Liver (tissue), 9 donors: ENCODE measurements around the gene ZNF524. TPM values are rescaled to one million over a fixed set of nuclear protein-coding genes. Genes with fewer than 3 reads are reported as not detected.

Experiments used
- DNase-seq: peaks from one replicate; pipeline ENCODE4 v3.0.0-alpha.2; 2017; ENCODE audit warnings: low spot score
- H3K27ac ChIP-seq, 2 donors: one replicate each; pipeline ENCODE4 v1.7.0; 2013; ENCODE audit warnings: inconsistent platforms in 2 of 2, low read length in 2 of 2, control low read depth in 1 of 2, low read depth in 1 of 2, mild to moderate bottlenecking in 1 of 2
- H3K27me3 ChIP-seq, 4 donors: one replicate each; pipeline versions ENCODE4 v1.6.1 to v1.7.0; 2013; ENCODE audit warnings: low read length in 3 of 4, inconsistent platforms in 1 of 4, mild to moderate bottlenecking in 1 of 4, moderate library complexity in 1 of 4; ENCODE audit not compliant: control insufficient read depth in 4 of 4, insufficient read depth in 4 of 4
- H3K36me3 ChIP-seq, 4 donors: one replicate each; pipeline versions ENCODE4 v1.6.1 to v1.7.0; 2013; ENCODE audit warnings: low read length in 3 of 4, mild to moderate bottlenecking in 3 of 4, low read depth in 1 of 4, moderate library complexity in 1 of 4; ENCODE audit not compliant: control insufficient read depth in 4 of 4, insufficient read depth in 3 of 4
- H3K4me1 ChIP-seq, 4 donors: one replicate each; pipeline versions ENCODE4 v1.6.1 to v1.7.0; 2013; ENCODE audit warnings: low read length in 3 of 4, mild to moderate bottlenecking in 3 of 4, moderate library complexity in 1 of 4; ENCODE audit not compliant: control insufficient read depth in 4 of 4, insufficient read depth in 4 of 4
- H3K4me3 ChIP-seq, 3 donors: one replicate each; pipeline versions ENCODE4 v1.6.1 to v1.7.0; 2013; ENCODE audit warnings: low read length in 3 of 3, control low read depth in 1 of 3, low read depth in 1 of 3, mild to moderate bottlenecking in 1 of 3
- H3K9ac ChIP-seq, 2 donors: one replicate each; pipeline ENCODE4 v1.7.0; 2013; ENCODE audit warnings: low read length in 2 of 2, mild to moderate bottlenecking in 2 of 2, moderate library complexity in 2 of 2, control low read depth in 1 of 2, low read depth in 1 of 2
- H3K9me3 ChIP-seq, 4 donors: one replicate each; pipeline versions ENCODE4 v1.6.1 to v1.7.0; 2013; ENCODE audit warnings: low read length in 3 of 4; ENCODE audit not compliant: control insufficient read depth in 4 of 4
- ATF3 ChIP-seq: IDR thresholded peaks from 2 replicates; pipeline ENCODE4 v1.6.1; 2016; ENCODE audit warnings: antibody characterized with exemption
- CTCF ChIP-seq: fragments of 150-350 bp; IDR thresholded peaks from 2 replicates; pipeline ENCODE4 v1.5.1; 2017; ENCODE audit warnings: improper control_type of control experiment, low read depth, low read length; ENCODE audit not compliant: missing input control
- EGR1 ChIP-seq, 2 donors: IDR thresholded peaks; 2 replicates each; pipeline ENCODE4 v1.6.1; 2016 to 2018; ENCODE audit warnings: antibody characterized with exemption in 2 of 2, low read depth in 2 of 2
- FOXA1 ChIP-seq: IDR thresholded peaks from 2 replicates; pipeline ENCODE4 v1.6.1; 2016; ENCODE audit warnings: antibody characterized with exemption
- FOXA2 ChIP-seq: IDR thresholded peaks from 2 replicates; pipeline ENCODE4 v1.6.1; 2016; ENCODE audit warnings: antibody characterized with exemption
- GABPA ChIP-seq, 2 donors: IDR thresholded peaks in 1 of 2; conservative IDR thresholded peaks in 1 of 2; 2 replicates each; pipeline ENCODE4 v1.6.1; 2016; ENCODE audit warnings: antibody characterized with exemption in 2 of 2, mild to moderate bottlenecking in 1 of 2, moderate library complexity in 1 of 2
- HNF4A ChIP-seq, 2 donors: conservative IDR thresholded peaks; 2 replicates each; pipeline ENCODE4 v1.6.1; 2016; ENCODE audit warnings: antibody characterized with exemption in 2 of 2, mild to moderate bottlenecking in 2 of 2
- JUND ChIP-seq, 2 donors: IDR thresholded peaks; 2 replicates each; pipeline ENCODE4 v1.6.1; 2016; ENCODE audit warnings: antibody characterized with exemption in 2 of 2
- MAX ChIP-seq: IDR thresholded peaks from 2 replicates; pipeline ENCODE4 v1.6.1; 2016; ENCODE audit warnings: antibody characterized with exemption
- RAD21 ChIP-seq, 2 donors: IDR thresholded peaks; 2 replicates each; pipeline ENCODE4 v1.6.1; 2016; ENCODE audit warnings: antibody characterized with exemption in 2 of 2, mild to moderate bottlenecking in 2 of 2
- REST ChIP-seq: IDR thresholded peaks from 2 replicates; pipeline ENCODE4 v1.6.1; 2016; ENCODE audit warnings: antibody characterized with exemption, mild to moderate bottlenecking
- RXRA ChIP-seq, 2 donors: IDR thresholded peaks; 2 replicates each; pipeline ENCODE4 v1.6.1; 2017 to 2018; ENCODE audit warnings: antibody characterized with exemption in 2 of 2, mild to moderate bottlenecking in 1 of 2
- TAF1 ChIP-seq: conservative IDR thresholded peaks from 2 replicates; pipeline ENCODE4 v1.6.1; 2016; ENCODE audit warnings: antibody characterized with exemption, mild to moderate bottlenecking
- WGBS: extraction: QIAGEN DNeasy Blood & Tissue Kit; methylation state at CpG from one replicate; pipeline ENCODE4 v1.1.7; 2013; 5-methylcytosine and 5-hydroxymethylcytosine counted together
- polyA plus RNA-seq, 2 donors: library from polyadenylated mRNA; stranded (reverse) in 1 of 2; unstranded in 1 of 2; fragments of 200-250 nt in 1 of 2; fragments of >200 nt in 1 of 2; fragmentation: Nextera tagmentation in 1 of 2; extraction: Ambion mirVana in 1 of 2; gene quantifications; one replicate each; pipeline versions ENCODE4 v1.2.1 to v1.2.3, GENCODE V29; 2013 to 2015
- total RNA-seq, 2 donors: library from RNA; depleted of rRNA; stranded (reverse); fragments of >200 nt; gene quantifications; one replicate each; pipeline ENCODE4 v1.2.3, GENCODE V29; 2014
- donor health status: healthy.
- donor health status: healthy.
- donor health status: healthy.
- donor health status: healthy.
- donor health status: healthy.

Gene ZNF524
- total and polyA plus RNA-seq, 4 donors: 6.7 to 12.3 (median 10.2) TPM

GRCh38 chr19:55616395-55616875, 16.3 kb downstream of the ZNF524 start:
- H3K9ac ChIP-seq: no peak overlapping the region
- H3K27ac ChIP-seq: no peak overlapping the region
- H3K27me3 ChIP-seq: no peaks in the 10 kb centered on the region
- H3K9me3 ChIP-seq: no peaks in the 10 kb centered on the region
- TF ChIP-seq GABPA (IDR thresholded peaks at IDR 0.05 in 1 of 2, conservative IDR thresholded peaks at IDR 0.05 in 1 of 2): no peak
- no peak for TF ChIP-seq ATF3
- TF ChIP-seq JUND (IDR thresholded peaks at IDR 0.05): no peak
- TF ChIP-seq HNF4A (conservative IDR thresholded peaks at IDR 0.05): no peak
- DNase-seq: no peak
- 99% methylated on average over 38 of the region's 38 CpGs for WGBS
- no peak overlapping the region for H3K4me3 ChIP-seq
- H3K36me3 ChIP-seq: peaks cover 0 to 20% (median 13%) of the 10 kb centered on the region in 4 donors
- H3K4me1 ChIP-seq: no peaks in the 10 kb centered on the region

- Histone ChIP-seq H3K27me3 (no peaks in the 10 kb centered on the region), H3K4me1 (no peaks in the 10 kb centered on the region), H3K4me3 (no peak overlapping the region), H3K27ac (no peak overlapping the region), H3K36me3 (peaks cover 0 to 20% (median 15%) of the 10 kb centered on the region in 4 donors), H3K9ac (no peak overlapping the region), H3K9me3 (no peaks in the 10 kb centered on the region)
- no peak for DNase-seq
- 94% methylated on average over 8 of the region's 8 CpGs for WGBS
- TF ChIP-seq GABPA (IDR thresholded peaks at IDR 0.05 in 1 of 2, conservative IDR thresholded peaks at IDR 0.05 in 1 of 2): no peak
- no peak for TF ChIP-seq EGR1 (IDR thresholded peaks at IDR 0.05; ENCODE audit: low read depth in 2 of 2)
- no peak for TF ChIP-seq HNF4A (conservative IDR thresholded peaks at IDR 0.05)
- TF ChIP-seq CTCF: no peak
- no peak for TF ChIP-seq TAF1
- TF ChIP-seq RAD21 (IDR thresholded peaks at IDR 0.05): no peak
- TF ChIP-seq REST: no peak
- no peak for TF ChIP-seq FOXA2
Measured at GRCh38 chr19:55617426-55617825, 17.3 kb downstream of the ZNF524 start.

- Histone ChIP-seq H3K27ac (no peak overlapping the region), H3K4me3 (no peak overlapping the region), H3K36me3 (peaks cover 0 to 20% (median 15%) of the 10 kb centered on the region in 4 donors), H3K9ac (no peak overlapping the region), H3K9me3 (no peaks in the 10 kb centered on the region), H3K27me3 (no peaks in the 10 kb centered on the region), H3K4me1 (no peaks in the 10 kb centered on the region)
- WGBS: 86% methylated on average over 7 of the region's 7 CpGs
- DNase-seq: no peak
- TF ChIP-seq MAX: no peak
- no peak for TF ChIP-seq CTCF
- TF ChIP-seq FOXA2: no peak
- no peak for TF ChIP-seq HNF4A (conservative IDR thresholded peaks at IDR 0.05)
- no peak for TF ChIP-seq ATF3
- TF ChIP-seq FOXA1: no peak
- no peak for TF ChIP-seq REST
- no peak for TF ChIP-seq RXRA (IDR thresholded peaks at IDR 0.05)
Measured at GRCh38 chr19:55618426-55618825, 18.3 kb downstream of the ZNF524 start.
